Liver (tissue), 9 donors: ENCODE measurements around the gene RRP8. TPM values are rescaled to one million over a fixed set of nuclear protein-coding genes. Genes with fewer than 3 reads are reported as not detected.

Source experiments
- DNase-seq: peaks from one replicate; pipeline ENCODE4 v3.0.0-alpha.2; 2017; ENCODE audit warnings: low spot score
- H3K27ac ChIP-seq, 2 donors: one replicate each; pipeline ENCODE4 v1.7.0; 2013; ENCODE audit warnings: inconsistent platforms in 2 of 2, low read length in 2 of 2, control low read depth in 1 of 2, low read depth in 1 of 2, mild to moderate bottlenecking in 1 of 2
- H3K27me3 ChIP-seq, 4 donors: one replicate each; pipeline versions ENCODE4 v1.6.1 to v1.7.0; 2013; ENCODE audit warnings: low read length in 3 of 4, inconsistent platforms in 1 of 4, mild to moderate bottlenecking in 1 of 4, moderate library complexity in 1 of 4; ENCODE audit not compliant: control insufficient read depth in 4 of 4, insufficient read depth in 4 of 4
- H3K36me3 ChIP-seq, 4 donors: one replicate each; pipeline versions ENCODE4 v1.6.1 to v1.7.0; 2013; ENCODE audit warnings: low read length in 3 of 4, mild to moderate bottlenecking in 3 of 4, low read depth in 1 of 4, moderate library complexity in 1 of 4; ENCODE audit not compliant: control insufficient read depth in 4 of 4, insufficient read depth in 3 of 4
- H3K4me1 ChIP-seq, 4 donors: one replicate each; pipeline versions ENCODE4 v1.6.1 to v1.7.0; 2013; ENCODE audit warnings: low read length in 3 of 4, mild to moderate bottlenecking in 3 of 4, moderate library complexity in 1 of 4; ENCODE audit not compliant: control insufficient read depth in 4 of 4, insufficient read depth in 4 of 4
- H3K4me3 ChIP-seq, 3 donors: one replicate each; pipeline versions ENCODE4 v1.6.1 to v1.7.0; 2013; ENCODE audit warnings: low read length in 3 of 3, control low read depth in 1 of 3, low read depth in 1 of 3, mild to moderate bottlenecking in 1 of 3
- H3K9ac ChIP-seq, 2 donors: one replicate each; pipeline ENCODE4 v1.7.0; 2013; ENCODE audit warnings: low read length in 2 of 2, mild to moderate bottlenecking in 2 of 2, moderate library complexity in 2 of 2, control low read depth in 1 of 2, low read depth in 1 of 2
- H3K9me3 ChIP-seq, 4 donors: one replicate each; pipeline versions ENCODE4 v1.6.1 to v1.7.0; 2013; ENCODE audit warnings: low read length in 3 of 4; ENCODE audit not compliant: control insufficient read depth in 4 of 4
- EGR1 ChIP-seq, 2 donors: IDR thresholded peaks; 2 replicates each; pipeline ENCODE4 v1.6.1; 2016 to 2018; ENCODE audit warnings: antibody characterized with exemption in 2 of 2, low read depth in 2 of 2
- FOXA1 ChIP-seq: IDR thresholded peaks from 2 replicates; pipeline ENCODE4 v1.6.1; 2016; ENCODE audit warnings: antibody characterized with exemption
- FOXA2 ChIP-seq: IDR thresholded peaks from 2 replicates; pipeline ENCODE4 v1.6.1; 2016; ENCODE audit warnings: antibody characterized with exemption
- GABPA ChIP-seq, 2 donors: IDR thresholded peaks in 1 of 2; conservative IDR thresholded peaks in 1 of 2; 2 replicates each; pipeline ENCODE4 v1.6.1; 2016; ENCODE audit warnings: antibody characterized with exemption in 2 of 2, mild to moderate bottlenecking in 1 of 2, moderate library complexity in 1 of 2
- HNF4A ChIP-seq, 2 donors: conservative IDR thresholded peaks; 2 replicates each; pipeline ENCODE4 v1.6.1; 2016; ENCODE audit warnings: antibody characterized with exemption in 2 of 2, mild to moderate bottlenecking in 2 of 2
- HNF4G ChIP-seq: IDR thresholded peaks from 2 replicates; pipeline ENCODE4 v1.6.1; 2016; ENCODE audit warnings: antibody characterized with exemption
- JUND ChIP-seq, 2 donors: IDR thresholded peaks; 2 replicates each; pipeline ENCODE4 v1.6.1; 2016; ENCODE audit warnings: antibody characterized with exemption in 2 of 2
- MAX ChIP-seq: IDR thresholded peaks from 2 replicates; pipeline ENCODE4 v1.6.1; 2016; ENCODE audit warnings: antibody characterized with exemption
- NR2F2 ChIP-seq: IDR thresholded peaks from 2 replicates; pipeline ENCODE4 v1.6.1; 2016; ENCODE audit warnings: antibody characterized with exemption
- RAD21 ChIP-seq, 2 donors: IDR thresholded peaks; 2 replicates each; pipeline ENCODE4 v1.6.1; 2016; ENCODE audit warnings: antibody characterized with exemption in 2 of 2, mild to moderate bottlenecking in 2 of 2
- RXRA ChIP-seq, 2 donors: IDR thresholded peaks; 2 replicates each; pipeline ENCODE4 v1.6.1; 2017 to 2018; ENCODE audit warnings: antibody characterized with exemption in 2 of 2, mild to moderate bottlenecking in 1 of 2
- SP1 ChIP-seq: IDR thresholded peaks from 2 replicates; pipeline ENCODE4 v1.6.1; 2018; ENCODE audit warnings: antibody characterized with exemption, mild to moderate bottlenecking
- TAF1 ChIP-seq: conservative IDR thresholded peaks from 2 replicates; pipeline ENCODE4 v1.6.1; 2016; ENCODE audit warnings: antibody characterized with exemption, mild to moderate bottlenecking
- YY1 ChIP-seq: IDR thresholded peaks from 2 replicates; pipeline ENCODE4 v1.6.1; 2016; ENCODE audit warnings: antibody characterized with exemption, mild to moderate bottlenecking
- ZBTB33 ChIP-seq: IDR thresholded peaks from 2 replicates; pipeline ENCODE4 v1.6.1; 2016; ENCODE audit warnings: antibody characterized with exemption
- WGBS: extraction: QIAGEN DNeasy Blood & Tissue Kit; methylation state at CpG from one replicate; pipeline ENCODE4 v1.1.7; 2013; 5-methylcytosine and 5-hydroxymethylcytosine counted together
- polyA plus RNA-seq, 2 donors: library from polyadenylated mRNA; stranded (reverse) in 1 of 2; unstranded in 1 of 2; fragments of 200-250 nt in 1 of 2; fragments of >200 nt in 1 of 2; fragmentation: Nextera tagmentation in 1 of 2; extraction: Ambion mirVana in 1 of 2; gene quantifications; one replicate each; pipeline versions ENCODE4 v1.2.1 to v1.2.3, GENCODE V29; 2013 to 2015
- total RNA-seq, 2 donors: library from RNA; depleted of rRNA; stranded (reverse); fragments of >200 nt; gene quantifications; one replicate each; pipeline ENCODE4 v1.2.3, GENCODE V29; 2014
- TF ChIP-seq, protein P1 (sequence below): IDR thresholded peaks from 2 replicates; pipeline ENCODE4 v1.6.1; 2016; ENCODE audit warnings: antibody characterized with exemption, mild to moderate bottlenecking
- TF ChIP-seq, protein P2 (sequence below): fragments of 150-350 bp; IDR thresholded peaks from 2 replicates; pipeline ENCODE4 v1.5.1; 2017; ENCODE audit warnings: improper control_type of control experiment, low read depth, low read length; ENCODE audit not compliant: missing input control
- TF ChIP-seq, protein P3 (sequence below): IDR thresholded peaks from 2 replicates; pipeline ENCODE4 v1.6.1; 2016; ENCODE audit warnings: antibody characterized with exemption
- donor health status: healthy.
- donor health status: healthy.
- donor health status: healthy.
- donor health status: healthy.
- donor health status: healthy.

RRP8 gene
- total and polyA plus RNA-seq, 4 donors = 10.3 to 12.6 (median 11.2) TPM

- H3K4me1 ChIP-seq = peaks cover 3 to 42% (median 27%) of the 10 kb centered on the region in 4 donors
- 79% methylated on average over 4 of the region's 4 CpGs for WGBS
- H3K27ac ChIP-seq = peak overlapping the region in 1 of 2 donors; percentile 7
Measured at GRCh38 chr11:6638429-6638828, 35.0 kb upstream of the RRP8 start.

DNA sequence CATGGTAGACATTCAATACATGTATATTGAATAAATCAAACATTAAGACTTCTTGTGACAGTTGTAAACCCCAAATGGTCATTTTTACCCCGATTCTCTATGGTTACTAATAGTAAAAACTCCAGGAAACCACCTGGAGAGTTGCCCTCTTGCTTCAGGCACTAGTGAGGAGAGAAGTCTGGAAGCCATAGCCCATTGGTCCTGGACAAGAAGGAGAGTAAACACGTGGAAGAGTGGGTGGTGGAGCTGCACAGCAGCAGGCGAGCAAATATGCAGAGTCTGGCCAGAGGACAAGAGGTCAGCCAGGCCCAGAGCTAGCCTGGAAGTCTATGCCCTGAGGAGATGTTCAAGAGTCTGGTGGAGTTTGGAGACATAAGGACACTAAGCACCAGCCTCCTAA is 34.5 kb upstream of the RRP8 start:
- WGBS = 18% methylated on average over 3 of the region's 3 CpGs
- H3K9ac ChIP-seq = no peak overlapping the region
- no peak overlapping the region for H3K4me3 ChIP-seq
- TF ChIP-seq NR2F2 (peak; percentile 75), EGR1 (IDR thresholded peaks at IDR 0.05; ENCODE audit: low read depth in 2 of 2) (peak; percentile 76 to 80), ZBTB33 (no peak), RXRA (IDR thresholded peaks at IDR 0.05) (peak; percentile 57 to 67), JUND (IDR thresholded peaks at IDR 0.05) (peak in 1 of 2 donors; percentile 51), YY1 (peak; percentile 67), SP1 (peak; percentile 55), HNF4G (no peak), GABPA (IDR thresholded peaks at IDR 0.05 in 1 of 2, conservative IDR thresholded peaks at IDR 0.05 in 1 of 2) (no peak), MAX (peak; percentile 60), TAF1 (no peak), FOXA2 (peak; percentile 31), HNF4A (conservative IDR thresholded peaks at IDR 0.05) (peak; percentile 75 to 79), RAD21 (IDR thresholded peaks at IDR 0.05) (no peak), FOXA1 (peak; percentile 45)
- TF ChIP-seq, protein P1, sequence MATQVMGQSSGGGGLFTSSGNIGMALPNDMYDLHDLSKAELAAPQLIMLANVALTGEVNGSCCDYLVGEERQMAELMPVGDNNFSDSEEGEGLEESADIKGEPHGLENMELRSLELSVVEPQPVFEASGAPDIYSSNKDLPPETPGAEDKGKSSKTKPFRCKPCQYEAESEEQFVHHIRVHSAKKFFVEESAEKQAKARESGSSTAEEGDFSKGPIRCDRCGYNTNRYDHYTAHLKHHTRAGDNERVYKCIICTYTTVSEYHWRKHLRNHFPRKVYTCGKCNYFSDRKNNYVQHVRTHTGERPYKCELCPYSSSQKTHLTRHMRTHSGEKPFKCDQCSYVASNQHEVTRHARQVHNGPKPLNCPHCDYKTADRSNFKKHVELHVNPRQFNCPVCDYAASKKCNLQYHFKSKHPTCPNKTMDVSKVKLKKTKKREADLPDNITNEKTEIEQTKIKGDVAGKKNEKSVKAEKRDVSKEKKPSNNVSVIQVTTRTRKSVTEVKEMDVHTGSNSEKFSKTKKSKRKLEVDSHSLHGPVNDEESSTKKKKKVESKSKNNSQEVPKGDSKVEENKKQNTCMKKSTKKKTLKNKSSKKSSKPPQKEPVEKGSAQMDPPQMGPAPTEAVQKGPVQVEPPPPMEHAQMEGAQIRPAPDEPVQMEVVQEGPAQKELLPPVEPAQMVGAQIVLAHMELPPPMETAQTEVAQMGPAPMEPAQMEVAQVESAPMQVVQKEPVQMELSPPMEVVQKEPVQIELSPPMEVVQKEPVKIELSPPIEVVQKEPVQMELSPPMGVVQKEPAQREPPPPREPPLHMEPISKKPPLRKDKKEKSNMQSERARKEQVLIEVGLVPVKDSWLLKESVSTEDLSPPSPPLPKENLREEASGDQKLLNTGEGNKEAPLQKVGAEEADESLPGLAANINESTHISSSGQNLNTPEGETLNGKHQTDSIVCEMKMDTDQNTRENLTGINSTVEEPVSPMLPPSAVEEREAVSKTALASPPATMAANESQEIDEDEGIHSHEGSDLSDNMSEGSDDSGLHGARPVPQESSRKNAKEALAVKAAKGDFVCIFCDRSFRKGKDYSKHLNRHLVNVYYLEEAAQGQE = no peak
- TF ChIP-seq, protein P2, sequence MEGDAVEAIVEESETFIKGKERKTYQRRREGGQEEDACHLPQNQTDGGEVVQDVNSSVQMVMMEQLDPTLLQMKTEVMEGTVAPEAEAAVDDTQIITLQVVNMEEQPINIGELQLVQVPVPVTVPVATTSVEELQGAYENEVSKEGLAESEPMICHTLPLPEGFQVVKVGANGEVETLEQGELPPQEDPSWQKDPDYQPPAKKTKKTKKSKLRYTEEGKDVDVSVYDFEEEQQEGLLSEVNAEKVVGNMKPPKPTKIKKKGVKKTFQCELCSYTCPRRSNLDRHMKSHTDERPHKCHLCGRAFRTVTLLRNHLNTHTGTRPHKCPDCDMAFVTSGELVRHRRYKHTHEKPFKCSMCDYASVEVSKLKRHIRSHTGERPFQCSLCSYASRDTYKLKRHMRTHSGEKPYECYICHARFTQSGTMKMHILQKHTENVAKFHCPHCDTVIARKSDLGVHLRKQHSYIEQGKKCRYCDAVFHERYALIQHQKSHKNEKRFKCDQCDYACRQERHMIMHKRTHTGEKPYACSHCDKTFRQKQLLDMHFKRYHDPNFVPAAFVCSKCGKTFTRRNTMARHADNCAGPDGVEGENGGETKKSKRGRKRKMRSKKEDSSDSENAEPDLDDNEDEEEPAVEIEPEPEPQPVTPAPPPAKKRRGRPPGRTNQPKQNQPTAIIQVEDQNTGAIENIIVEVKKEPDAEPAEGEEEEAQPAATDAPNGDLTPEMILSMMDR = no peak
- TF ChIP-seq, protein P3, sequence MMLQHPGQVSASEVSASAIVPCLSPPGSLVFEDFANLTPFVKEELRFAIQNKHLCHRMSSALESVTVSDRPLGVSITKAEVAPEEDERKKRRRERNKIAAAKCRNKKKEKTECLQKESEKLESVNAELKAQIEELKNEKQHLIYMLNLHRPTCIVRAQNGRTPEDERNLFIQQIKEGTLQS = no peak
- H3K9me3 ChIP-seq = no peaks in the 10 kb centered on the region
- H3K27me3 ChIP-seq = no peaks in the 10 kb centered on the region
- H3K27ac ChIP-seq = peak overlapping the region; percentile 7 to 16
- H3K36me3 ChIP-seq = no peaks in the 10 kb centered on the region
- DNase-seq = no peak
- H3K4me1 ChIP-seq = peaks cover 3 to 42% (median 27%) of the 10 kb centered on the region in 4 donors

More at GRCh38 chr11:6638429-6638828, 35.0 kb upstream of the RRP8 start:
- DNase-seq = no peak
- TF ChIP-seq, protein P3 = no peak
- no peak for TF ChIP-seq SP1
- no peaks in the 10 kb centered on the region for H3K36me3 ChIP-seq
- no peak overlapping the region for H3K9ac ChIP-seq
- H3K9me3 ChIP-seq = no peaks in the 10 kb centered on the region
- H3K4me3 ChIP-seq = no peak overlapping the region
- no peaks in the 10 kb centered on the region for H3K27me3 ChIP-seq
